Panc1 (cell line): ENCODE results near the gene PLCB4.

Experiments used
- POLR2AphosphoS5 ChIP-seq: IDR thresholded peaks from 2 replicates; pipeline ENCODE4 v1.6.1; 2012; ENCODE audit warnings: mild to moderate bottlenecking, low read depth, low read length, moderate library complexity
- SIN3A ChIP-seq: IDR thresholded peaks from 2 replicates; pipeline ENCODE4 v1.6.1; 2012; ENCODE audit warnings: low read depth, mild to moderate bottlenecking, low read length, moderate library complexity, borderline replicate concordance; ENCODE audit not compliant: insufficient read depth
- TCF7L2 ChIP-seq: IDR thresholded peaks from 2 replicates; pipeline ENCODE4 v1.6.1; 2011; ENCODE audit warnings: mild to moderate bottlenecking, low read depth, low read length, inconsistent platforms
- TF ChIP-seq, protein P1 (sequence below): fragments of 450-650 bp; IDR thresholded peaks from 2 replicates; pipeline ENCODE4 v1.5.1; 2017; ENCODE audit warnings: mild to moderate bottlenecking
- TF ChIP-seq, protein P2 (sequence below), 2 experiments: IDR thresholded peaks; 2 replicates each; pipeline ENCODE4 v1.6.1; 2011 to 2012; ENCODE audit warnings: low read depth in 2 of 2, control low read depth in 1 of 2, low read length in 1 of 2, mild to moderate bottlenecking in 1 of 2, moderate library complexity in 1 of 2; ENCODE audit not compliant: insufficient read depth in 1 of 2

DNA sequence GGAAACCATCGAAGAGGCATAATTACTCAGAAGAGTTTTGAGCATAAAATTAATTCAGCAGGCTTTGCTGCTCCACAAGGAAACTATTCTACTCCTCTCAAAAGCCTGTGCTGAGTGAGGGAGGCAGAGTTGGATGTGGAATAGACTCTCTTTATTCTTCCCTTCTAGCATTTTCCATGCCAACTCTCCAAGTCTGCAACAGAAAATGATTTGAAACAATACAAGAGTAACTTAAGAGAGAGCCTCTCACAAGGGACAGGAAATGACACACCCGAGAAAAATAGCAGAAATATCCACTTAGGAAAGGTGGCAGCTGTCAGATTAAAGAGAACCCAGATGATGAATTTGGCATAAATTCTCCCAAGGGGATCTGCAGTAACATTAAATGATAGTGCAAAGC lies 419.2 kb downstream of the PLCB4 start:
- TF ChIP-seq POLR2AphosphoS5: no peak
- TF ChIP-seq, protein P1, sequence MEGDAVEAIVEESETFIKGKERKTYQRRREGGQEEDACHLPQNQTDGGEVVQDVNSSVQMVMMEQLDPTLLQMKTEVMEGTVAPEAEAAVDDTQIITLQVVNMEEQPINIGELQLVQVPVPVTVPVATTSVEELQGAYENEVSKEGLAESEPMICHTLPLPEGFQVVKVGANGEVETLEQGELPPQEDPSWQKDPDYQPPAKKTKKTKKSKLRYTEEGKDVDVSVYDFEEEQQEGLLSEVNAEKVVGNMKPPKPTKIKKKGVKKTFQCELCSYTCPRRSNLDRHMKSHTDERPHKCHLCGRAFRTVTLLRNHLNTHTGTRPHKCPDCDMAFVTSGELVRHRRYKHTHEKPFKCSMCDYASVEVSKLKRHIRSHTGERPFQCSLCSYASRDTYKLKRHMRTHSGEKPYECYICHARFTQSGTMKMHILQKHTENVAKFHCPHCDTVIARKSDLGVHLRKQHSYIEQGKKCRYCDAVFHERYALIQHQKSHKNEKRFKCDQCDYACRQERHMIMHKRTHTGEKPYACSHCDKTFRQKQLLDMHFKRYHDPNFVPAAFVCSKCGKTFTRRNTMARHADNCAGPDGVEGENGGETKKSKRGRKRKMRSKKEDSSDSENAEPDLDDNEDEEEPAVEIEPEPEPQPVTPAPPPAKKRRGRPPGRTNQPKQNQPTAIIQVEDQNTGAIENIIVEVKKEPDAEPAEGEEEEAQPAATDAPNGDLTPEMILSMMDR: no peak
- TF ChIP-seq, protein P2, sequence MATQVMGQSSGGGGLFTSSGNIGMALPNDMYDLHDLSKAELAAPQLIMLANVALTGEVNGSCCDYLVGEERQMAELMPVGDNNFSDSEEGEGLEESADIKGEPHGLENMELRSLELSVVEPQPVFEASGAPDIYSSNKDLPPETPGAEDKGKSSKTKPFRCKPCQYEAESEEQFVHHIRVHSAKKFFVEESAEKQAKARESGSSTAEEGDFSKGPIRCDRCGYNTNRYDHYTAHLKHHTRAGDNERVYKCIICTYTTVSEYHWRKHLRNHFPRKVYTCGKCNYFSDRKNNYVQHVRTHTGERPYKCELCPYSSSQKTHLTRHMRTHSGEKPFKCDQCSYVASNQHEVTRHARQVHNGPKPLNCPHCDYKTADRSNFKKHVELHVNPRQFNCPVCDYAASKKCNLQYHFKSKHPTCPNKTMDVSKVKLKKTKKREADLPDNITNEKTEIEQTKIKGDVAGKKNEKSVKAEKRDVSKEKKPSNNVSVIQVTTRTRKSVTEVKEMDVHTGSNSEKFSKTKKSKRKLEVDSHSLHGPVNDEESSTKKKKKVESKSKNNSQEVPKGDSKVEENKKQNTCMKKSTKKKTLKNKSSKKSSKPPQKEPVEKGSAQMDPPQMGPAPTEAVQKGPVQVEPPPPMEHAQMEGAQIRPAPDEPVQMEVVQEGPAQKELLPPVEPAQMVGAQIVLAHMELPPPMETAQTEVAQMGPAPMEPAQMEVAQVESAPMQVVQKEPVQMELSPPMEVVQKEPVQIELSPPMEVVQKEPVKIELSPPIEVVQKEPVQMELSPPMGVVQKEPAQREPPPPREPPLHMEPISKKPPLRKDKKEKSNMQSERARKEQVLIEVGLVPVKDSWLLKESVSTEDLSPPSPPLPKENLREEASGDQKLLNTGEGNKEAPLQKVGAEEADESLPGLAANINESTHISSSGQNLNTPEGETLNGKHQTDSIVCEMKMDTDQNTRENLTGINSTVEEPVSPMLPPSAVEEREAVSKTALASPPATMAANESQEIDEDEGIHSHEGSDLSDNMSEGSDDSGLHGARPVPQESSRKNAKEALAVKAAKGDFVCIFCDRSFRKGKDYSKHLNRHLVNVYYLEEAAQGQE (IDR thresholded peaks at IDR 0.05; ENCODE audit: insufficient read depth in 1 of 2, low read depth in 2 of 2, low read length in 1 of 2): no peak
- TF ChIP-seq TCF7L2: no peak
- no peak for TF ChIP-seq SIN3A
